Right ventricle myocardium inferior (tissue), 1 donor: ENCODE measurements around the gene PAQR7. TPM values are rescaled to one million over a fixed set of nuclear protein-coding genes. Genes with fewer than 3 reads are reported as not detected.

Experiments
- ATAC-seq: fragments of 200-7000 bp; cut with Tn5 transposase; one replicate; pipeline ENCODE4 v1.9.1; 2020; ENCODE audit warnings: mild to moderate bottlenecking, moderate library complexity
- DNase-seq: peaks from one replicate; pipeline ENCODE4 v3.0.0; 2021; ENCODE audit errors: missing footprints
- intact Hi-C: fragments of 100-400 bp; cut with DNase I; formaldehyde crosslinking; loops from one replicate; pipeline ENCODE4 v1.11.0; 2022
- long read RNA-seq: library from polyadenylated mRNA; unstranded; transcript quantifications from one replicate; pipeline ENCODE4 v2.0.0, GENCODE V29; 2021
- total RNA-seq: library from RNA; stranded (reverse); fragmentation: NEBNext Ultra II Directional; extraction: Animal tissue kit (Norgen Biotek cat#: 25700); gene quantifications from one replicate; pipeline ENCODE4 v1.2.1, GENCODE V29; 2021
- donor health status: DM: no; HTN: yes; CAD: no; lungs with severe emphysema.

PAQR7 gene, protein sequence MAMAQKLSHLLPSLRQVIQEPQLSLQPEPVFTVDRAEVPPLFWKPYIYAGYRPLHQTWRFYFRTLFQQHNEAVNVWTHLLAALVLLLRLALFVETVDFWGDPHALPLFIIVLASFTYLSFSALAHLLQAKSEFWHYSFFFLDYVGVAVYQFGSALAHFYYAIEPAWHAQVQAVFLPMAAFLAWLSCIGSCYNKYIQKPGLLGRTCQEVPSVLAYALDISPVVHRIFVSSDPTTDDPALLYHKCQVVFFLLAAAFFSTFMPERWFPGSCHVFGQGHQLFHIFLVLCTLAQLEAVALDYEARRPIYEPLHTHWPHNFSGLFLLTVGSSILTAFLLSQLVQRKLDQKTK
- 2.2 TPM for total RNA-seq
- long read RNA-seq = 0 reads

DNA sequence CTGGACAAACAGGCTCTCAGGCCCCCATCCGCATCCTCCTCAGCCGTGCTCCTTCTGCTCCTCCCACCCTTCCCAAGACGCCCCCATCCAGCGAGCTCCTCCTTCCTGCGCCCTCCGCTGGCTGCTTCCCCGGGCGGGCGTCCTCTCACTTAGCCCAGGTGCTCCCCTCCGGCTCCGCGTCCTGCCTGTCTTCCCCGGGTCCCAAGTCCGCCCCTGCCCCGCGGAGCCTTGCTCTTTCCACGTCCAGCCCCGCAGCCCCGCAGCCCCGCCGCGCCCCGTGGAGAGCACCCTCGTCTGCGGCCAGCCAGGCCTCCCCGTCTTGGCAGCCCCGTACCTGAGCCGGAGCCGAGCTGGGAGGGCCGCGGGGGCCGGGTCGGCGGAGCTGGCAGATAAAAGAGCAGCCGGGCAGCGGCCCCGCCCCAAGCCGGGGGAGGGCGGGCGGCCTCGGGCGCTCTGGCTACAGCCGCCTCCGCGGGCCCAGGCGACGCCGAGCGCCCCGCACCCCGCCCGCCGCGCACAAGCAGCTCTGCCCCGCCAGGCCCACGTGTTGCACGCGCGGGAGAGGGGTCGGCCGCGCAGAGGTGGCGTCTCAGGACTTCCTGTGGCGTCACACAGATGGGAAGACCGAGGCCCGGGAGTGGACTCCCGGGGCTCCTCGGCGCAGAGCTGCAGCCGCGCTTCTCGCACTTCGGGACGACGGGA lies at the start of gene PAQR7:
PAQR7 (minus strand) TSS at position 555 of the 702 bp plus-strand sequence. CDS start 11,869 bp downstream, outside the sequence.
- DNase-seq (peak; percentile 89), ATAC-seq (peak; percentile 90)
- intact Hi-C loops = no loop called here

GRCh38 chr1:25924454-25924853 lies 48.9 kb upstream of the PAQR7 start:
- ATAC-seq (no peak), DNase-seq (no peak)
- intact Hi-C loops = no loop called here

DNA sequence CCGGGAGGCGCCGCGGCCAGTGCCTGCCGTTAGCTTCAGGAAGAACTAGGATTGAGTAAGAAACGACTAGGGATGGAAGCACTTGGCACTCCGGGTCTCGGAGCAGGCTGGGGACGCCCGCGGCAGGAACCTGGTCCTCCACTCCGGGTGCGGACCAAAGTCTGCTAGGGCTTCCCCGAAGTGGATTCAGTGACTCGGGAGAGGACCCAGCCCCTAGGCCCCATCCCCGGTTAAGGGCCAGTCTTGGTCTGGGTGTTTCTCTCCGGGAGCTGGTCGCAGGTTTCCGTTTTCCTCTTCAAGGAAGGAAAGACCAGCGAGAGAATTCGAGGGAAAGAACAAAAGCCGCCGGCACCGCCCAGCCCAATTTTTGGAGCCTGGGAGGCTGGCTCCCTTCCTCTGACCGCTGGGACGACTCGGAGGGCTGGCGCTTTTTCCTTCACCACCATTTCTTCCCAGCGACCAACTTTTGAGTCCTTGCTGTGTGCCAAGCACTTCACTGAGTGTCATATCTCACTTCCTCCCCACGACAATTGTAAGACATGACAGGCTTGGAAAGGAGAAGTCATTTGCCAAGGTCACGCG lies 47.6 kb upstream of the PAQR7 start:
- peak; percentile 58 for ATAC-seq

DNA sequence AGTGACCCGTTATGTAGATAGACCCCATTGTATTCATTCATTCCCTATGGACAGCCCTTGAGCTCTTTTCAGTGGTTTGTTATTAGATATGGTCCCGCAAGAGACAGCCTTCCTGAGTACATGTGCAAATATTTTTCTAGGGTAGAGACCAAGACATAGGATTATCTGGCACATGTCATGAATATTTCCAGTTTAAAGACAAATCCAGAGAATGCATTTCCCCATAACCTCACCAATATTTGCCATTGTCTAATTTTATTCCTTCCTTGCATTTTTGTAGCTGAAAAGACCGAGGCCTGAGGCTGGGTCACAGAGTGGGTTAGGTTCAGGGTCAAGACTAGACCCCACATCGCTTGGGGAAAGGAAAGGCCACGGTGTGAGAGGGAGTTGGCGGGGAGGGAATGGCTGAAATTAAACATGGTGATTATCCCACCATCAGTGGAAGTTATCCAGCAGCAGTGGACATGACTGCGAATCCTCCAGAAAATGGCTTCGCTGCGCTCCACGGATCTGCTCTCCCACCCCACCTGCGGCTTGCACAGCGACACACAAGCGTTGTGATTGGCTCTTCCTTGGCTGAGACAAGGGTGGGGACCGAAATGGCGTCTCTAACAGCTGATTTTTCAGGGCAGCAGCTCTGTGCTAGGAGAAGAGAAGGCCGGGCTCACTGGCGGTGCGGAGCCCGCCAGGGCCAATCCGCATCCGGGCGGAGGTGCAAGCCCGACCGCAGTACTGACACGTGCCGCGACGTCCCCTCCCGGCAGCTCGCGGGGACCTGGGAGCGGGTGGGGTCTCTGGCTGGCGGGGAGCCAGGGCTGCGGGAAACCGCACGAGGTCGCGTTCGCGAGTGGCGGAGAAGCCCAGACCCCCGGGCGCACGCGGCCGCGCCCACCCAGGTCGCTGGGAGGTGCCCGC lies 46.8 kb upstream of the PAQR7 start:
- intact Hi-C loops = no loop called here
- peak; percentile 68 for ATAC-seq
- peak; percentile 72 for DNase-seq

More for the DNA sequence above, 47.6 kb upstream of the PAQR7 start:
- intact Hi-C loops = no loop called here
- DNase-seq = no peak

- intact Hi-C loops = no loop called here
- DNase-seq (no peak), ATAC-seq (no peak)
Observed at GRCh38 chr1:25918615-25919014, 43.1 kb upstream of the PAQR7 start.

DNA sequence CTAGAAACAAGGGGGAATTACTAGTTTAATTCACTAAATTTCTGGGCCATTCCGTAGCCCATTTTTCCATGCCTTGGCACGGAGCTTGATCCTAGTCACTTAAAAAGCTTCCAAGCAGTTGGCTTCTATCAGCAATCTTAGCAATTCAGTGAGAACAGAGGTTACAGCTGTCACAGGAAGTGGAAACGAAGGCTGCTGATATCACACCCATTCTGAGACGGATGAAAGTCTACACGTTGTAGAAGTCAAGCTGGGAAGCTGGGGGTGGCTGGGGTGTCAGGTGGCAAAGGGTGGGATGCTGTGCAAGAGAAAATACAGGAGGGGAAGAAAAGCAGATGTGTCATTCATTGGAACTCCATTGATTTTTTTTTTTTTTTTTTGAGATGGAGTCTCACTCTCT lies 42.5 kb upstream of the PAQR7 start:
- no peak for DNase-seq
- intact Hi-C loops = no loop called here
- no peak for ATAC-seq

GRCh38 chr1:25916460-25916859 lies 41.0 kb upstream of the PAQR7 start:
- DNase-seq (no peak), ATAC-seq (no peak)
- intact Hi-C loops = no loop called here

DNA sequence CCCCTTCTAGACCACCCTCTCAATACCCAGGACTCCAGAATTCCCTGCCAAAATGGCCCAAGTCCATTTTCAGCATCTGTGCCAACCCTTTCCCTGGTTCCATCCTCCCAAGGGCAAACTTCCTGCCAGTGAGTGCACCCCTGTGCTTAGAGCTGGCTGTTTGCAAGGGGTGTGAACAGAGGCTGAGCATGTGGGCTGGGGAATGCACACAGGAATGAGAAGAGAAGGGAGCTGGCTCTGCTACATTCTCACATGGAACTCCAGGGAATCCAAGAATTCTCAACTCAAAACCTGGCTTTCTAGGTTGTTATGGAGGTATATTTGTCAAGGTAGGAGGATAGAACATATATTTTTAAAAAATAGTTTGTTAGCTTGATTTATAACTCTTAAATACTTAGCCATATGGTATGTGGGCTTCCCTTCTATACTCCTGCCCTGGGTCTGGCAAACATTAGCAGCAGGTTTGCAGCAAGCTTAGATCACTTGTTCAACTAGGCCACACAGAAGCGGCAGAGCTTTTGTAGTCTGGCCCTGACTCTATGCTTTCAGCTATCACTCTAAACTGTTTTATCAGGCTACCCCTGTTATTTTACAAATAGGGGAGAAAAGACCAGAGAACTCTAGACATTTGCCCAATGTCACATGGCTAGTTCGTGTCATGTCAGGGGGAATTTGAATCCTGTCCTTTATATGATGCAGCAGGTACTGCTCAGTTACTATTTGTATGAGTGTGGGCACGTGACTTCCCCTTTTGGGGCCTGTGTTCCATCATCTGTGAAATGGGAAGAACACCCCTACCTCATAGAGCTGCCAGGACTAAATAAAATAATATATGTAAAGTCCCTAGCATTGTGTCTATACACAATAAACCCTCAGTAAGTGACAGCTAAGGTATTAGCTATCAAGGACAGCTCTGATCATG lies 38.8 kb upstream of the PAQR7 start:
- intact Hi-C loops = no loop called here
- ATAC-seq (peak; percentile 57), DNase-seq (no peak)

DNA sequence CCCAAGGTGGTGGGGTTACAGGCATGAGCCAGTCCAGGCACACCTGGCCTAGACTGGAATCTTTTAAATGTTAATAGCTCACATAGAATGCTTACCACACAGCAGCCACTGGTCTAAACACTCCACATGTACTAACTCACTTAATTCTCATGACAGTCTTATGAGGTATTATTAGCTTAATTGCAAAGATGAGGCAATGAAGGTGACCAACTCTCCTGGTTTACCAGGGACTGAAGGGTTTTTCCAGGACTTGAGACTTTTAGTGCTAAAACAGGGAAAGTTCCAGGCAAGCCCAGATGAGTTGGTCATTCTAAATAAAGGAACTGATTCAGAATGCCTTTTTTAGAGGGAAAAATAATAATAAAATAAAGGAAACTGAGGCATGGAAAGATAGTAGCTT lies 37.7 kb upstream of the PAQR7 start:
- intact Hi-C loops = no loop called here

GRCh38 chr1:25912076-25912831 lies 36.7 kb upstream of the PAQR7 start:
- ATAC-seq = no peak
- DNase-seq = no peak
- intact Hi-C loops = no loop called here

More for the DNA sequence above, 37.7 kb upstream of the PAQR7 start:
- DNase-seq = no peak
- no peak for ATAC-seq

DNA sequence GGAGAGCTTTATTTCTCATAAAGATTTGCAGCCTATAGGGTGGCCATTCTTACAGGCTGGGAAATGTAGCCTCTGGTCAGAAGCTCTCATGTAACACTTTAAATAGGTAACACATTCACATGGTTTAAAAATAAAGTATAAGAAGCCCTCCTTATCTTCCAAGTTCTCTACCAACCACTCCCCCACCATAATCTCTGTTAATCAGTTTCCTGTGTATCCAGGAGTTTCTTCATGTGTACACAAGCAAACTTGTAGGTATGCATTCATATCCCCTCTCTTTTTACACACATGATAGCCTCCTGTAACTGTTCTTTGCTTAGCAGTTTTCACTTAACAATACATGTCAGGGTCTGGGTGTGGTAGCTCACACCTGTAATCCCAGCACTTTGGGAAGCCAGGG lies 35.7 kb upstream of the PAQR7 start:
- ATAC-seq = no peak
- no peak for DNase-seq
- intact Hi-C loops = no loop called here

GRCh38 chr1:25909040-25909439 lies 33.5 kb upstream of the PAQR7 start:
- ATAC-seq = no peak
- no peak for DNase-seq
- intact Hi-C loops = no loop called here

- intact Hi-C loops = no loop called here
- ATAC-seq (no peak), DNase-seq (no peak)
Observed at GRCh38 chr1:25908161-25908560, 32.7 kb upstream of the PAQR7 start.

- ATAC-seq = no peak
- no peak for DNase-seq
- intact Hi-C loops = no loop called here
Observed at GRCh38 chr1:25907601-25908000, 32.1 kb upstream of the PAQR7 start.

DNA sequence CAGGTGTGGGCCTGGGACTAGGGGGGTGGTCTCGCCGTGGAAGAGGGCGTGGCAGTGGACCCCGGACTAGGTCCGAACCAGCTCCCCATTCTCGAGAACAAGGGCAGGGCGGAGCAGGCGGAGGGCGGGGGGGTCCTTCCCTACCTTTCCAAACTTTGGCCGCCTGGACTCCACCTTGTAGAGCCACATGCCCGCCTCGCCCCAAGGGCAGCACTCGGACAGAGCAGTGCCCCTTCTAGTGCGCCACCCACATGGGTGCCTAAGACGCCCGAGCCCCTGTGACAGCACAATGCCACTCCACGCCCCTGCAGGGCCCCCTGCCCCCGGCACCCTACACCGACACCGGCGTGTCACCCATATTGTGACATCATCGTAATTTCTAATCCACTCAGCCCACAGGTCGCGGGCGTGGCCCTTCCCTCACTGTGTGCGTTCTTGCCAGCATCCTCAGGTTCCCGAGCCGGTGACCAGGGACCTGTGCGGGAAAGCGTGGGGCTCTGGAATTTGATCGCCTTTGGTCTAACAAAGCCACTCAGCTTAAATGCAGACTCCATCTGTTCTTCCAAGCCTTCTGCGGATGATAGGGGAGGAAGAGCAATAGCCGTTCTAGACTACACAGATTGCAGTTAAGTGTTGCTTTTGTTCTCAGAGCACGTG lies 31.3 kb upstream of the PAQR7 start:
- no peak for ATAC-seq

DNA sequence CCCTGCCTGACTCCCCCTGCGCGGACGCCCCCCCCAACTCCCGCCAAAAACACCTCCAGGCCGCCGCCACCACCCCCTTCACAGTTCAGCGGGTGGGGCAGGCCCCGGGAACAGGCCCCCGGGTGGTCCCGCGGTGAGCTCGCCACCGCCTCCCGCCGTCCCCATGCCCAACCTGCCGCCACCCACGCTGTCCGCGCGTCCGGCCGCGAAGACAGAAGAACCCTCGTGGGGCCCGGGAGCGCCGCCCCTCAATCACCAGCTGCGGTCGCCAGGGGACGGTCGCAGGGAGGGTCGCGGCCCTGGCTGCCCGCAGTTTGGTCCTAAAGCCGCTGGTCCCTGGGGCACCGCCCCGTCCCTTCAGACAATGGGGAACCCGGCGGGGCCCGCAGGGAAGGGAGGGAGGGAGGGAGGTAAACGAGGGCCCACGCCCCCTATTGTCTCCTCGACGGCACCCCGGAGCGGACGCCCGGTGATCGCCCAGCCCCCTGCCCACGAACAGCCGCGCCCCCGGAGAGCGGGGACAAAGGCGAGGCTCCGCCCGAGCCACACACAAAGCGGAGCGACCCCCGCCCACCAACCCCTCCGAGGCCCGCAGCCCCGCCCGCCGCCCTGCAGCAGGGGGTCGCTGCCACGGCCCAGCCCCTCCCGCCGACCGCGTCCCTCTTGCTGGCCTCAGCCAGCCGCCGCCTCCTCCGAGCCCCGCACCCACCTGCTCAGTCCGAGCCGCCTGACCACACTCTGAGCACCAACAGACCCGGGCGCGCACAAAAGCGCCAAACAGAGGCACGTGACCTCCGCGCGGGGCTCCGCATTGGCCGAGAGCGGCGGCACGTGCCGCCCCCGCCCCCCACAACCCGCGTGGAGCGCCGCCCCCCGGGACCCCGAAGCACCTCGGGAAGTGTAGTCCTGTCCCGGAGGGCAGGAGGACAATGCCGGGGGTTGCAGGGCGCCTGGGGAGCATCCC lies 30.5 kb upstream of the PAQR7 start, which contains the start of gene STMN1:
STMN1 (minus strand) TSS at position 740 of the 964 bp plus-strand sequence. CDS start 1,743 bp downstream, outside the sequence.
- ATAC-seq = peak; percentile 94
- intact Hi-C loops = no loop called here
- peak; percentile 93 for DNase-seq

More for the DNA sequence above, 31.3 kb upstream of the PAQR7 start:
- intact Hi-C loops = no loop called here
- DNase-seq = no peak
